Measurements from ENCODE around the gene EXOSC7.
A peak's percentile ranks its signal among the peaks of the same experiment; 100 is the strongest.
"Not testable (repeated sequence)": the region's sequence is repeated elsewhere in the genome, so short reads cannot be mapped to it uniquely, and the experiment has no call there.

EXOSC7 gene

GRCh38 chr3:45042162-45042561, 66.1 kb downstream of the EXOSC7 start:
- Histone ChIP-seq H3K27me3 (replicated peaks in 2 of 5; ENCODE audit: control insufficient read depth in 4 of 5, insufficient read depth in 5 of 5, low read length in 4 of 5) (no peaks in the 10 kb centered on the region), H3K4me1 (ENCODE audit: control extremely low read depth in 1 of 4, control insufficient read depth in 4 of 4, insufficient read depth in 4 of 4, low read length in 3 of 4) (peaks cover 1 to 17% (median 4%) of the 10 kb centered on the region in 4 experiments), H3K27ac (ENCODE audit: insufficient read depth in 1 of 2, low read depth in 1 of 2, low read length in 2 of 2, poor library complexity in 1 of 2, severe bottlenecking in 2 of 2) (no peak overlapping the region), H3K4me3 (ENCODE audit: control insufficient read depth in 1 of 7, extremely low read depth in 1 of 7, insufficient read depth in 4 of 7, low read depth in 2 of 7, low read length in 6 of 7) (no peak overlapping the region), H3K36me3 (ENCODE audit: control insufficient read depth in 4 of 4, insufficient read depth in 4 of 4, low read length in 3 of 4) (no peaks in the 10 kb centered on the region), H3K9me3 (ENCODE audit: control extremely low read depth in 1 of 5, control insufficient read depth in 4 of 5, insufficient read depth in 2 of 5, low read depth in 1 of 5, low read length in 4 of 5) (no peaks in the 10 kb centered on the region)
- CTCF ChIA-PET: interaction anchor here (0.7 to 12.8 kb wide), 24 partner anchors 8 to 618 kb away, joined by 3 to 300 read pairs (median 4); no protein-coding TSS in a partner anchor
- no peak for DNase-seq
- no CpG with 5 or more reads among the region's 3 CpGs for WGBS (ENCODE audit: insufficient coverage)
- POLR2A ChIA-PET: interaction anchor here (0.6 kb wide), 1 partner anchor 466 kb away, joined by 3 read pairs; no protein-coding TSS in a partner anchor

- H3K4me1 ChIP-seq (ENCODE audit: control extremely low read depth in 1 of 4, control insufficient read depth in 4 of 4, insufficient read depth in 4 of 4, low read length in 3 of 4): peaks cover 0 to 17% (median under 1%) of the 10 kb centered on the region in 4 experiments
- 33% methylated on average over 2 of the region's 2 CpGs for WGBS (ENCODE audit: insufficient coverage)
- POLR2A ChIA-PET: interaction anchor here (0.7 kb wide), 1 partner anchor 75 kb away, joined by 3 read pairs; no protein-coding TSS in a partner anchor
- CTCF ChIA-PET: interaction anchor here (0.8 to 12.8 kb wide), 10 partner anchors 12 to 656 kb away, joined by 3 to 300 read pairs (median 5); no protein-coding TSS in a partner anchor
- DNase-seq: peak; percentile 31 to 47 (median 43)
- H3K27ac ChIP-seq (ENCODE audit: insufficient read depth in 1 of 2, low read depth in 1 of 2, low read length in 2 of 2, poor library complexity in 1 of 2, severe bottlenecking in 2 of 2): no peak overlapping the region
- H3K4me3 ChIP-seq (ENCODE audit: control insufficient read depth in 1 of 7, extremely low read depth in 1 of 7, insufficient read depth in 4 of 7, low read depth in 2 of 7, low read length in 6 of 7): no peak overlapping the region
- no peaks in the 10 kb centered on the region for H3K27me3 ChIP-seq (replicated peaks in 2 of 5; ENCODE audit: control insufficient read depth in 4 of 5, insufficient read depth in 5 of 5, low read length in 4 of 5)
- no peaks in the 10 kb centered on the region for H3K36me3 ChIP-seq (ENCODE audit: control insufficient read depth in 4 of 4, insufficient read depth in 4 of 4, low read length in 3 of 4)
- no peaks in the 10 kb centered on the region for H3K9me3 ChIP-seq (ENCODE audit: control extremely low read depth in 1 of 5, control insufficient read depth in 4 of 5, insufficient read depth in 2 of 5, low read depth in 1 of 5, low read length in 4 of 5)
These were observed 67.8 kb downstream of the EXOSC7 start for GRCh38 chr3:45043728-45044299.

GRCh38 chr3:45048244-45048643, 72.2 kb downstream of the EXOSC7 start:
- ChIA-PET CTCF (interaction anchor here (0.6 to 12.8 kb wide), 7 partner anchors 8 to 452 kb away, joined by 3 to 300 read pairs (median 4); no protein-coding TSS in a partner anchor), POLR2A (interaction anchor here (0.6 kb wide), 1 partner anchor 51 kb away, joined by 3 read pairs; no protein-coding TSS in a partner anchor)
- Histone ChIP-seq H3K9me3 (ENCODE audit: control extremely low read depth in 1 of 5, control insufficient read depth in 4 of 5, insufficient read depth in 2 of 5, low read depth in 1 of 5, low read length in 4 of 5) (no peaks in the 10 kb centered on the region), H3K27ac (ENCODE audit: insufficient read depth in 1 of 2, low read depth in 1 of 2, low read length in 2 of 2, poor library complexity in 1 of 2, severe bottlenecking in 2 of 2) (no peak overlapping the region), H3K4me3 (ENCODE audit: control insufficient read depth in 1 of 7, extremely low read depth in 1 of 7, insufficient read depth in 4 of 7, low read depth in 2 of 7, low read length in 6 of 7) (no peak overlapping the region), H3K4me1 (ENCODE audit: control extremely low read depth in 1 of 4, control insufficient read depth in 4 of 4, insufficient read depth in 4 of 4, low read length in 3 of 4) (peaks cover 0 to 3% (median 0%) of the 10 kb centered on the region in 4 experiments), H3K27me3 (replicated peaks in 2 of 5; ENCODE audit: control insufficient read depth in 4 of 5, insufficient read depth in 5 of 5, low read length in 4 of 5) (no peaks in the 10 kb centered on the region), H3K36me3 (ENCODE audit: control insufficient read depth in 4 of 4, insufficient read depth in 4 of 4, low read length in 3 of 4) (no peaks in the 10 kb centered on the region)
- DNase-seq: no peak
- WGBS (ENCODE audit: insufficient coverage): 87% methylated on average over 4 of the region's 4 CpGs

DNA sequence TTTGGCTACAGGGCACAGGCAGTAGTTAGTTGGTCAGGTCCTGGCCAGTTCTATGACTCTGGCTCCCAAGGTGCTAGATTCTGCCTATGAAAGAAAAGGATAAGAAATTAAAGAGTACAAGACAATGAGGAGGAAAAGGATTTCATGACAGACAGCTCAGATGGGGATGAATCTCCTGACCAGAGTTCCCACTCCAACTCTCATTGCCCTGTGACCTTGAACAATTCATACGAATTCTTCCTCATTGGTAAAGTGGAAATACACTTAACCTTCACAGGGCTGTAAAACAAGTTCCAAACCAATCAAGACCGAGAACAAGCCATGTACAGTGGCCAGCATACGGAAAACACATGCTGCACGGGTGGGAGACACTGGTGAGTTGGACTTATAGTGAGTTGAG, 73.8 kb downstream of the EXOSC7 start:
- no peaks in the 10 kb centered on the region for H3K9me3 ChIP-seq (ENCODE audit: control extremely low read depth in 1 of 5, control insufficient read depth in 4 of 5, insufficient read depth in 2 of 5, low read depth in 1 of 5, low read length in 4 of 5)
- WGBS (ENCODE audit: insufficient coverage): 92% methylated on average over 3 of the region's 4 CpGs
- no peak overlapping the region for H3K27ac ChIP-seq (ENCODE audit: insufficient read depth in 1 of 2, low read depth in 1 of 2, low read length in 2 of 2, poor library complexity in 1 of 2, severe bottlenecking in 2 of 2)
- H3K4me1 ChIP-seq (ENCODE audit: control extremely low read depth in 1 of 4, control insufficient read depth in 4 of 4, insufficient read depth in 4 of 4, low read length in 3 of 4): no peaks in the 10 kb centered on the region
- H3K27me3 ChIP-seq (replicated peaks in 2 of 5; ENCODE audit: control insufficient read depth in 4 of 5, insufficient read depth in 5 of 5, low read length in 4 of 5): no peaks in the 10 kb centered on the region
- ChIA-PET POLR2A (no interaction called here), CTCF (interaction anchor here (0.9 kb wide), 1 partner anchor 8 kb away, joined by 3 read pairs; no protein-coding TSS in a partner anchor)
- H3K4me3 ChIP-seq (ENCODE audit: control insufficient read depth in 1 of 7, extremely low read depth in 1 of 7, insufficient read depth in 4 of 7, low read depth in 2 of 7, low read length in 6 of 7): no peak overlapping the region
- no peaks in the 10 kb centered on the region for H3K36me3 ChIP-seq (ENCODE audit: control insufficient read depth in 4 of 4, insufficient read depth in 4 of 4, low read length in 3 of 4)
- DNase-seq: no peak

GRCh38 chr3:45051685-45052084, 75.6 kb downstream of the EXOSC7 start:
- WGBS (ENCODE audit: insufficient coverage): 100% methylated on average over 4 of the region's 6 CpGs
- H3K4me3 ChIP-seq (ENCODE audit: control insufficient read depth in 1 of 7, extremely low read depth in 1 of 7, insufficient read depth in 4 of 7, low read depth in 2 of 7, low read length in 6 of 7): no peak overlapping the region
- H3K27me3 ChIP-seq (replicated peaks in 2 of 5; ENCODE audit: control insufficient read depth in 4 of 5, insufficient read depth in 5 of 5, low read length in 4 of 5): no peaks in the 10 kb centered on the region
- DNase-seq: no peak
- peaks cover 0 to under 1% (median 0%) of the 10 kb centered on the region in 4 experiments for H3K4me1 ChIP-seq (ENCODE audit: control extremely low read depth in 1 of 4, control insufficient read depth in 4 of 4, insufficient read depth in 4 of 4, low read length in 3 of 4)
- no peaks in the 10 kb centered on the region for H3K9me3 ChIP-seq (ENCODE audit: control extremely low read depth in 1 of 5, control insufficient read depth in 4 of 5, insufficient read depth in 2 of 5, low read depth in 1 of 5, low read length in 4 of 5)
- H3K27ac ChIP-seq (ENCODE audit: insufficient read depth in 1 of 2, low read depth in 1 of 2, low read length in 2 of 2, poor library complexity in 1 of 2, severe bottlenecking in 2 of 2): no peak overlapping the region
- CTCF ChIA-PET: interaction anchor here (1.2 to 1.4 kb wide), 2 partner anchors 10 to 456 kb away, joined by 3 read pairs; no protein-coding TSS in a partner anchor
- H3K36me3 ChIP-seq (ENCODE audit: control insufficient read depth in 4 of 4, insufficient read depth in 4 of 4, low read length in 3 of 4): no peaks in the 10 kb centered on the region
- POLR2A ChIA-PET: no interaction called here

DNA sequence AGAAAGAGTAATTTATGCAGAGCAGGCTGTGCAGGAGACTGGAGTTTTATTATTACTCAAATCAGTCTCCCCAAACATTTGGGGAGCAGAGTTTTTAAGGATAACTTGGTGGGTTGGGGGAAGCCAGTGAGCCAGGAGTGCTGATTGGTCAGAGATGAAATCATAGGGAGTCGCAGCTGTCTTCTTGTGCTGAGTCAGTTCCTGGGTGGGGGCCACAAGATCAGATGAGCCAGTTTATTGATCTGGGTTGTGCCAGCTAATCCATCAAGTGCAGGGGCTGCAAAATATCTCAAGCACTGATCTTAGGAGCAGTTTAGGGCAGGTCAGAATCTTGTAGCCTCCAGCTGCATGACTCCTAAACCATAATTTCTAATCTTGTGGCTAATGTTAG, 77.8 kb downstream of the EXOSC7 start:
- WGBS (ENCODE audit: insufficient coverage): 71% methylated on average over 1 of the region's 1 CpG
- DNase-seq; H3K36me3 ChIP-seq (ENCODE audit: control insufficient read depth in 4 of 4, insufficient read depth in 4 of 4, low read length in 3 of 4); H3K4me1 ChIP-seq (ENCODE audit: control extremely low read depth in 1 of 4, control insufficient read depth in 4 of 4, insufficient read depth in 4 of 4, low read length in 3 of 4); H3K27me3 ChIP-seq (replicated peaks in 2 of 5; ENCODE audit: control insufficient read depth in 4 of 5, insufficient read depth in 5 of 5, low read length in 4 of 5); POLR2A ChIA-PET; H3K4me3 ChIP-seq (ENCODE audit: control insufficient read depth in 1 of 7, extremely low read depth in 1 of 7, insufficient read depth in 4 of 7, low read depth in 2 of 7, low read length in 6 of 7); H3K9me3 ChIP-seq (ENCODE audit: control extremely low read depth in 1 of 5, control insufficient read depth in 4 of 5, insufficient read depth in 2 of 5, low read depth in 1 of 5, low read length in 4 of 5); H3K27ac ChIP-seq (ENCODE audit: insufficient read depth in 1 of 2, low read depth in 1 of 2, low read length in 2 of 2, poor library complexity in 1 of 2, severe bottlenecking in 2 of 2): not testable (repeated sequence)
- CTCF ChIA-PET: interaction anchor here (1.0 to 6.1 kb wide), 3 partner anchors 10 to 157 kb away, joined by 3 to 77 read pairs (median 17); no protein-coding TSS in a partner anchor

- H3K36me3 ChIP-seq (ENCODE audit: control insufficient read depth in 4 of 4, insufficient read depth in 4 of 4, low read length in 3 of 4): no peaks in the 10 kb centered on the region
- no peaks in the 10 kb centered on the region for H3K27me3 ChIP-seq (replicated peaks in 2 of 5; ENCODE audit: control insufficient read depth in 4 of 5, insufficient read depth in 5 of 5, low read length in 4 of 5)
- CTCF ChIA-PET: interaction anchor here (1.1 to 6.1 kb wide), 3 partner anchors 12 to 156 kb away, joined by 4 to 77 read pairs (median 17); no protein-coding TSS in a partner anchor
- no peak overlapping the region for H3K4me3 ChIP-seq (ENCODE audit: control insufficient read depth in 1 of 7, extremely low read depth in 1 of 7, insufficient read depth in 4 of 7, low read depth in 2 of 7, low read length in 6 of 7)
- H3K9me3 ChIP-seq (ENCODE audit: control extremely low read depth in 1 of 5, control insufficient read depth in 4 of 5, insufficient read depth in 2 of 5, low read depth in 1 of 5, low read length in 4 of 5): no peaks in the 10 kb centered on the region
- H3K4me1 ChIP-seq (ENCODE audit: control extremely low read depth in 1 of 4, control insufficient read depth in 4 of 4, insufficient read depth in 4 of 4, low read length in 3 of 4): peaks cover 0 to 2% (median 0%) of the 10 kb centered on the region in 4 experiments
- WGBS (ENCODE audit: insufficient coverage): 80% methylated on average over 2 of the region's 3 CpGs
- no peak overlapping the region for H3K27ac ChIP-seq (ENCODE audit: insufficient read depth in 1 of 2, low read depth in 1 of 2, low read length in 2 of 2, poor library complexity in 1 of 2, severe bottlenecking in 2 of 2)
- no peak for DNase-seq
- POLR2A ChIA-PET: no interaction called here
These were observed 78.3 kb downstream of the EXOSC7 start for GRCh38 chr3:45054196-45054857.

Data from common myeloid progenitor, CD34-positive (primary cell).